ENCODE data around the gene AEBP2. TPM values are rescaled to one million over a fixed set of nuclear protein-coding genes. Genes with fewer than 3 reads are reported as not detected.

AEBP2 gene
- total RNA-seq, 1 experiment from 2014 or later = 49.2 TPM

- no peaks in the 10 kb centered on the region for H3K27me3 Mint-ChIP-seq (ENCODE audit: insufficient read depth, unreplicated experiment)
- TF ChIP-seq, protein P1, sequence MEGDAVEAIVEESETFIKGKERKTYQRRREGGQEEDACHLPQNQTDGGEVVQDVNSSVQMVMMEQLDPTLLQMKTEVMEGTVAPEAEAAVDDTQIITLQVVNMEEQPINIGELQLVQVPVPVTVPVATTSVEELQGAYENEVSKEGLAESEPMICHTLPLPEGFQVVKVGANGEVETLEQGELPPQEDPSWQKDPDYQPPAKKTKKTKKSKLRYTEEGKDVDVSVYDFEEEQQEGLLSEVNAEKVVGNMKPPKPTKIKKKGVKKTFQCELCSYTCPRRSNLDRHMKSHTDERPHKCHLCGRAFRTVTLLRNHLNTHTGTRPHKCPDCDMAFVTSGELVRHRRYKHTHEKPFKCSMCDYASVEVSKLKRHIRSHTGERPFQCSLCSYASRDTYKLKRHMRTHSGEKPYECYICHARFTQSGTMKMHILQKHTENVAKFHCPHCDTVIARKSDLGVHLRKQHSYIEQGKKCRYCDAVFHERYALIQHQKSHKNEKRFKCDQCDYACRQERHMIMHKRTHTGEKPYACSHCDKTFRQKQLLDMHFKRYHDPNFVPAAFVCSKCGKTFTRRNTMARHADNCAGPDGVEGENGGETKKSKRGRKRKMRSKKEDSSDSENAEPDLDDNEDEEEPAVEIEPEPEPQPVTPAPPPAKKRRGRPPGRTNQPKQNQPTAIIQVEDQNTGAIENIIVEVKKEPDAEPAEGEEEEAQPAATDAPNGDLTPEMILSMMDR (IDR thresholded peaks at IDR 0.05; ENCODE audit: unreplicated experiment) = no peak
- no peak overlapping the region for H3K4me3 Mint-ChIP-seq (ENCODE audit: unreplicated experiment)
- H3K36me3 Mint-ChIP-seq (ENCODE audit: insufficient read depth, unreplicated experiment) = peaks cover 2% of the 10 kb centered on the region
- peaks cover 8% of the 10 kb centered on the region for H3K4me1 Mint-ChIP-seq (ENCODE audit: insufficient read depth, unreplicated experiment)
- H3K9me3 Mint-ChIP-seq (ENCODE audit: unreplicated experiment) = no peaks in the 10 kb centered on the region
- ChIA-PET POLR2A (no interaction called here), CTCF (interaction anchor here (0.6 kb wide), 1 partner anchor 56 kb away, joined by 3 read pairs; no protein-coding TSS in a partner anchor)
- no peak for DNase-seq (ENCODE audit: unreplicated experiment)
- no peak overlapping the region for H3K27ac Mint-ChIP-seq (ENCODE audit: low read depth, unreplicated experiment)
- intact Hi-C loops (cut with micrococcal nuclease) = no loop called here
- BruUV-seq (replicated peaks) = no TSS peak
These were observed 11.9 kb downstream of the AEBP2 start for GRCh38 chr12:19451196-19451595.

GRCh38 chr12:19453961-19454360 is 14.7 kb downstream of the AEBP2 start:
- no TSS peak for BruUV-seq (replicated peaks)
- Mint-ChIP-seq H3K36me3 (ENCODE audit: insufficient read depth, unreplicated experiment) (no peaks in the 10 kb centered on the region), H3K4me3 (ENCODE audit: unreplicated experiment) (no peak overlapping the region), H3K27ac (ENCODE audit: low read depth, unreplicated experiment) (no peak overlapping the region), H3K4me1 (ENCODE audit: insufficient read depth, unreplicated experiment) (peaks cover 7% of the 10 kb centered on the region), H3K9me3 (ENCODE audit: unreplicated experiment) (no peaks in the 10 kb centered on the region), H3K27me3 (ENCODE audit: insufficient read depth, unreplicated experiment) (no peaks in the 10 kb centered on the region)
- TF ChIP-seq, protein P1 (IDR thresholded peaks at IDR 0.05; ENCODE audit: unreplicated experiment) = no peak
- no peak for DNase-seq (ENCODE audit: unreplicated experiment)
- intact Hi-C loops (cut with micrococcal nuclease) = no loop called here
- ChIA-PET CTCF (interaction anchor here (0.6 to 1.1 kb wide), 2 partner anchors 8 to 134 kb away, joined by 3 read pairs; no protein-coding TSS in a partner anchor), POLR2A (no interaction called here)

- no peak overlapping the region for H3K4me3 Mint-ChIP-seq (ENCODE audit: unreplicated experiment)
- no peaks in the 10 kb centered on the region for H3K4me1 Mint-ChIP-seq (ENCODE audit: insufficient read depth, unreplicated experiment)
- POLR2A ChIA-PET = interaction anchor here (0.8 kb wide), 1 partner anchor 58 kb away, joined by 3 read pairs; no protein-coding TSS in a partner anchor
- no peak overlapping the region for H3K27ac Mint-ChIP-seq (ENCODE audit: low read depth, unreplicated experiment)
- CTCF ChIA-PET = interaction anchor here (1.1 kb wide), 1 partner anchor 9 kb away, joined by 3 read pairs; no protein-coding TSS in a partner anchor
- H3K9me3 Mint-ChIP-seq (ENCODE audit: unreplicated experiment) = no peaks in the 10 kb centered on the region
- DNase-seq (ENCODE audit: unreplicated experiment) = no peak
- TF ChIP-seq, protein P1 (IDR thresholded peaks at IDR 0.05; ENCODE audit: unreplicated experiment) = no peak
- no peaks in the 10 kb centered on the region for H3K36me3 Mint-ChIP-seq (ENCODE audit: insufficient read depth, unreplicated experiment)
- no TSS peak for BruUV-seq (replicated peaks)
- intact Hi-C loops (cut with micrococcal nuclease) = no loop called here
- no peaks in the 10 kb centered on the region for H3K27me3 Mint-ChIP-seq (ENCODE audit: insufficient read depth, unreplicated experiment)
These were observed 15.5 kb downstream of the AEBP2 start for GRCh38 chr12:19454837-19455236.

DNA sequence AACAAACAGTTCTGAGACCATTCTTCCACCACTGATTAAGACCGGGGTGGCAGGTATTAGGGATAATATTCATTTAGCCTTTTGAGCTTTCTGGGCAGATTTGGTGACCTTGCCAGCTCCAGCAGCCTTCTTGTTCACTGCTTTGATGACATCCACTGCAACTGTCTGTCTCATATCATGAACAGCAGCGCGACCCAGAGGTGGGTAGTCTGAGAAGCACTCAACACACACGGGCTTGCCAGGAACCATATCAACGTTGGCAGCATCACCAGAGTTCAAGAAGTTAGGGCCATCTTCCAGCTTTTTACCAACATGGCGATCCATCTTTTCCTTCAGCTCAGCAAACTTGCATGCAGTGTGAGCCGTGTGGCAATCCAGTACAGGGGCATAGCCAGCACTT is 16.9 kb downstream of the AEBP2 start:
- DNase-seq (ENCODE audit: unreplicated experiment) = no peak
- H3K4me3 Mint-ChIP-seq (ENCODE audit: unreplicated experiment) = no peak overlapping the region
- POLR2A ChIA-PET = interaction anchor here (1.4 kb wide), 1 partner anchor 25 kb away, joined by 3 read pairs; no protein-coding TSS in a partner anchor
- CTCF ChIA-PET = interaction anchor here (0.8 kb wide), 2 partner anchors 88 to 187 kb away, joined by 3 read pairs; no protein-coding TSS in a partner anchor
- no peaks in the 10 kb centered on the region for H3K9me3 Mint-ChIP-seq (ENCODE audit: unreplicated experiment)
- TF ChIP-seq, protein P1 (IDR thresholded peaks at IDR 0.05; ENCODE audit: unreplicated experiment) = no peak
- intact Hi-C loops (cut with micrococcal nuclease) = no loop called here
- BruUV-seq (replicated peaks) = no TSS peak
- H3K4me1 Mint-ChIP-seq (ENCODE audit: insufficient read depth, unreplicated experiment) = no peaks in the 10 kb centered on the region
- H3K27ac Mint-ChIP-seq (ENCODE audit: low read depth, unreplicated experiment) = no peak overlapping the region
- H3K36me3 Mint-ChIP-seq (ENCODE audit: insufficient read depth, unreplicated experiment) = no peaks in the 10 kb centered on the region
- no peaks in the 10 kb centered on the region for H3K27me3 Mint-ChIP-seq (ENCODE audit: insufficient read depth, unreplicated experiment)

Measured in MCF 10A (cell line).